HG03378 (cell line): ENCODE results near the gene AFAP1.

Experiments
- ATAC-seq: cut with Tn5 transposase; IDR thresholded peaks from one replicate; pipeline ENCODE4 v1.9.1; 2021; ENCODE audit warnings: mild to moderate bottlenecking, moderate library complexity; ENCODE audit not compliant: unreplicated experiment

The AFAP1 gene

GRCh38 chr4:7761720-7762119, 177.9 kb downstream of the AFAP1 start:
- no peak for ATAC-seq

GRCh38 chr4:7761312-7761711, 178.3 kb downstream of the AFAP1 start:
- no peak for ATAC-seq

GRCh38 chr4:7760706-7761105, 179.0 kb downstream of the AFAP1 start:
- ATAC-seq = no peak

- ATAC-seq = no peak
Measured at GRCh38 chr4:7760228-7760627, 179.4 kb downstream of the AFAP1 start.

- no peak for ATAC-seq
Measured at GRCh38 chr4:7759635-7760034, 180.0 kb downstream of the AFAP1 start.

- ATAC-seq = no peak
Measured at GRCh38 chr4:7759216-7759615, 180.4 kb downstream of the AFAP1 start.

- ATAC-seq = no peak
Measured at GRCh38 chr4:7758476-7758875, 181.2 kb downstream of the AFAP1 start.

GRCh38 chr4:7757501-7758471, 181.9 kb downstream of the AFAP1 start:
- no peak for ATAC-seq

GRCh38 chr4:7756561-7757355, 182.9 kb downstream of the AFAP1 start:
- no peak for ATAC-seq

GRCh38 chr4:7756071-7756470, 183.6 kb downstream of the AFAP1 start:
- ATAC-seq = no peak

GRCh38 chr4:7755561-7755960, 184.1 kb downstream of the AFAP1 start:
- no peak for ATAC-seq

- no peak for ATAC-seq
Measured at GRCh38 chr4:7754565-7755262, 184.9 kb downstream of the AFAP1 start.

- ATAC-seq = no peak
Measured at GRCh38 chr4:7753931-7754465, 185.7 kb downstream of the AFAP1 start.

- ATAC-seq = no peak
Measured at GRCh38 chr4:7753271-7753670, 186.4 kb downstream of the AFAP1 start.

GRCh38 chr4:7752649-7753048, 187.0 kb downstream of the AFAP1 start:
- ATAC-seq = no peak

GRCh38 chr4:7750972-7751371, 188.7 kb downstream of the AFAP1 start:
- ATAC-seq = no peak

GRCh38 chr4:7750523-7750922, 189.1 kb downstream of the AFAP1 start:
- ATAC-seq = no peak

GRCh38 chr4:7747566-7747965, 192.1 kb downstream of the AFAP1 start:
- no peak for ATAC-seq

GRCh38 chr4:7747062-7747385, 192.6 kb downstream of the AFAP1 start:
- no peak for ATAC-seq

GRCh38 chr4:7746351-7747061, 193.2 kb downstream of the AFAP1 start:
- no peak for ATAC-seq
